ENCODE measurements around the gene SIRPA. TPM values are rescaled to one million over a fixed set of nuclear protein-coding genes. Genes with fewer than 3 reads are reported as not detected.

Gene SIRPA
- total RNA-seq, 1 donor from 2014 or later: 28.0 TPM

- DNase-seq (ENCODE audit: low read depth in 2 of 2): no peak
Observed at GRCh38 chr20:1870323-1870722, 24.9 kb upstream of the SIRPA start.

- DNase-seq (ENCODE audit: low read depth in 2 of 2): no peak
Observed at GRCh38 chr20:1870792-1871550, 24.2 kb upstream of the SIRPA start.

GRCh38 chr20:1871807-1872458 lies 23.3 kb upstream of the SIRPA start:
- DNase-seq (ENCODE audit: low read depth in 2 of 2): no peak

- no peak for DNase-seq (ENCODE audit: low read depth in 2 of 2)
Observed at GRCh38 chr20:1872459-1873097, 22.6 kb upstream of the SIRPA start.

GRCh38 chr20:1874450-1875182 lies 20.6 kb upstream of the SIRPA start:
- no peak for DNase-seq (ENCODE audit: low read depth in 2 of 2)

GRCh38 chr20:1875183-1875554 lies 20.0 kb upstream of the SIRPA start:
- no peak for DNase-seq (ENCODE audit: low read depth in 2 of 2)

GRCh38 chr20:1875762-1876161 lies 19.4 kb upstream of the SIRPA start:
- no peak for DNase-seq (ENCODE audit: low read depth in 2 of 2)

- no peak for DNase-seq (ENCODE audit: low read depth in 2 of 2)
Observed at GRCh38 chr20:1876217-1876921, 18.8 kb upstream of the SIRPA start.

- DNase-seq (ENCODE audit: low read depth in 2 of 2): peak in 1 of 2 donors; percentile 62
Observed at GRCh38 chr20:1876975-1877608, 18.1 kb upstream of the SIRPA start.

- no peak for DNase-seq (ENCODE audit: low read depth in 2 of 2)
Observed at GRCh38 chr20:1877609-1878200, 17.5 kb upstream of the SIRPA start.

GRCh38 chr20:1879369-1879768 lies 15.8 kb upstream of the SIRPA start:
- no peak for DNase-seq (ENCODE audit: low read depth in 2 of 2)

- DNase-seq (ENCODE audit: low read depth in 2 of 2): no peak
Observed at GRCh38 chr20:1879934-1880333, 15.3 kb upstream of the SIRPA start.

- DNase-seq (ENCODE audit: low read depth in 2 of 2): no peak
Observed at GRCh38 chr20:1880529-1881239, 14.5 kb upstream of the SIRPA start.

GRCh38 chr20:1881240-1881835 lies 13.9 kb upstream of the SIRPA start:
- peak in 1 of 2 donors; percentile 42 for DNase-seq (ENCODE audit: low read depth in 2 of 2)

- no peak for DNase-seq (ENCODE audit: low read depth in 2 of 2)
Observed at GRCh38 chr20:1882026-1882425, 13.2 kb upstream of the SIRPA start.

- no peak for DNase-seq (ENCODE audit: low read depth in 2 of 2)
Observed at GRCh38 chr20:1883986-1884385, 11.2 kb upstream of the SIRPA start.

- no peak for DNase-seq (ENCODE audit: low read depth in 2 of 2)
Observed at GRCh38 chr20:1885254-1885653, 10.0 kb upstream of the SIRPA start.

GRCh38 chr20:1885940-1886693 lies 9.1 kb upstream of the SIRPA start:
- no peak for DNase-seq (ENCODE audit: low read depth in 2 of 2)

GRCh38 chr20:1887321-1887720 lies 7.9 kb upstream of the SIRPA start:
- peak in 1 of 2 donors; percentile 19 for DNase-seq (ENCODE audit: low read depth in 2 of 2)
